Measurements from ENCODE around the gene CORO2B.

GRCh38 chr15:68554721-68555678, 23.8 kb upstream of the CORO2B start:
- no peak for TF ChIP-seq TCF12 (IDR thresholded peaks at IDR 0.05)
- no peak for TF ChIP-seq POLR2AphosphoS5 (IDR thresholded peaks at IDR 0.05; ENCODE audit: low read depth, low read length)
- TF ChIP-seq TAF1 (IDR thresholded peaks at IDR 0.05; ENCODE audit: borderline replicate concordance, low read depth, low read length): no peak
- TF ChIP-seq USF2 (IDR thresholded peaks at IDR 0.05; ENCODE audit: borderline replicate concordance, low read depth, low read length): no peak
- no peak for TF ChIP-seq YY1 (IDR thresholded peaks at IDR 0.05; ENCODE audit: low read depth)
- TF ChIP-seq, protein P1, sequence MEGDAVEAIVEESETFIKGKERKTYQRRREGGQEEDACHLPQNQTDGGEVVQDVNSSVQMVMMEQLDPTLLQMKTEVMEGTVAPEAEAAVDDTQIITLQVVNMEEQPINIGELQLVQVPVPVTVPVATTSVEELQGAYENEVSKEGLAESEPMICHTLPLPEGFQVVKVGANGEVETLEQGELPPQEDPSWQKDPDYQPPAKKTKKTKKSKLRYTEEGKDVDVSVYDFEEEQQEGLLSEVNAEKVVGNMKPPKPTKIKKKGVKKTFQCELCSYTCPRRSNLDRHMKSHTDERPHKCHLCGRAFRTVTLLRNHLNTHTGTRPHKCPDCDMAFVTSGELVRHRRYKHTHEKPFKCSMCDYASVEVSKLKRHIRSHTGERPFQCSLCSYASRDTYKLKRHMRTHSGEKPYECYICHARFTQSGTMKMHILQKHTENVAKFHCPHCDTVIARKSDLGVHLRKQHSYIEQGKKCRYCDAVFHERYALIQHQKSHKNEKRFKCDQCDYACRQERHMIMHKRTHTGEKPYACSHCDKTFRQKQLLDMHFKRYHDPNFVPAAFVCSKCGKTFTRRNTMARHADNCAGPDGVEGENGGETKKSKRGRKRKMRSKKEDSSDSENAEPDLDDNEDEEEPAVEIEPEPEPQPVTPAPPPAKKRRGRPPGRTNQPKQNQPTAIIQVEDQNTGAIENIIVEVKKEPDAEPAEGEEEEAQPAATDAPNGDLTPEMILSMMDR (IDR thresholded peaks at IDR 0.05): no peak
- TF ChIP-seq GABPA (IDR thresholded peaks at IDR 0.05; ENCODE audit: low read depth): no peak
- TF ChIP-seq NFIC (IDR thresholded peaks at IDR 0.05; ENCODE audit: borderline replicate concordance): no peak
- no peak for TF ChIP-seq RAD21 (IDR thresholded peaks at IDR 0.05; ENCODE audit: low read length)
- TF ChIP-seq EP300 (IDR thresholded peaks at IDR 0.05; ENCODE audit: borderline replicate concordance in 1 of 2, low read depth in 1 of 2, low read length in 1 of 2): no peak
- TF ChIP-seq RCOR1 (IDR thresholded peaks at IDR 0.05; ENCODE audit: low read length): no peak
